ENCODE data around the gene PCSK7. TPM values are rescaled to one million over a fixed set of nuclear protein-coding genes. Genes with fewer than 3 reads are reported as not detected.

The PCSK7 gene
- total and polyA plus RNA-seq, 2 of the 8 experiments (the other 6 are each of a cell fraction or from before 2014, with no cell fraction given): 23.4 to 38.5 TPM

DNA sequence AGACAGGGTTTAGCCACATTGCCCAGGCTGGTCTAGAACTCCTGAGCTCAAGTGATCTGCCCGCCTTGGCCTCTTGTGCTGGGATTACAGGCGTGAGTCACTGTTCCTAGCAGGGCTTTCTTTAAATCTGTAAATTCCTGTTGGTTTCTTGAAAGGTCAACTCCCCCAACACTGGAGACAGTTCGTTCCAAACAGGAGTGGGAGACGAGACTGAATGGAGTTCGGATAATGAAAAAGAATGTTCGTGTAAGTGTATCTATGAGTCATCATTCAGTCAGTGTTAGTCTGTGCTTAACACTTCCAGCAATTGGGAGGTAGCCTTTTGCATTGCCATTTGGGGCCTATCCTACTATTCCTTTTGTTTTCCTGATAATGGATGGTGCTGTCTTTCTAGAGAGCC, 49.3 kb upstream of the PCSK7 start (continued):
- TF ChIP-seq POLR2A (IDR thresholded peaks at IDR 0.05; ENCODE audit: control extremely low read depth in 1 of 2, low read depth in 2 of 2, low read length in 2 of 2) (no peak), CBX8 (IDR thresholded peaks at IDR 0.05; ENCODE audit: borderline replicate concordance, low read depth, low read length) (no peak), HDAC6 (IDR thresholded peaks at IDR 0.05; ENCODE audit: low read depth, low read length) (no peak)

All from H1 (cell line).